Measurements from ENCODE around the gene ZNF37A.
"Not testable (repeated sequence)": the region's sequence is repeated elsewhere in the genome, so short reads cannot be mapped to it uniquely, and the experiment has no call there.

ZNF37A gene

DNA sequence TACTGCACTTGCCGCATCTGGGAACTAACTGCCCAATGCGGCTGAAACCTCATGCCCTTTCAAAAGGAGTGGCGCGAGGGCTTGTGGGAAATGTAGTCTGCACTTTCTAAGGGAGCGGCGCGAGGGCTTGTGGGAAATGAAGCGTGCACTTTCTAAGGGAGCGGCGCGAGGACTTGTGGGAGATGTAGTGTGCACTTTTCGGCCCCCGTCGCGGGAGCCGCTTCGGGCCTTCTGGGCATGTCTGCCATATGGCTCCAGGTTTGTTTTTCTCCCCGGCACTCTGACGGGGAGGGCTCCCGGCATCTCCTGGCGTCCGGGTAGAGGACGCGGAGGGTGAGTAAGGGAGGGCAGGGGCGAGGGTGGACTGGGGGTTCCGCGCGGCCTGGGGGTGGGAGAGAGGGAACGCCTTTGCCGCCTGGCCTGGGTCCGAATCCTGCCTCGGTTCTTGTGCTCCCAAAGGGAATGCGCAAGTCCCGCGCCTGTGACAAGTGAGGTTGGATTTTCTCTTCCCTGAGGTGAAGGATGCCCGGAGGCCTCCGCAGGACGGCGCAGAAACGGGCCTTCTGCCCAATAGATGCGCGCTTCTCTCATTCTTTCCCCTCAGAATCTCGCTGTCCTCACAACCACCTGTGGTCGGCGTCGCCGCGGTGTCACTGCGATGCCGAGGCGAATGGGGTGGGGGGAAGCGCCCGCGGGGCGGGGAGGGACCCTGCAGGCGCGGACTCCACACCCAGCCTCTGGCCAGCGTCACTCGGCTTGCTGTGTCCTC is at the start of gene ZNF37A:
Gene ZNF37A (plus strand): TSS at position 180 of the 769 bp plus-strand sequence. CDS start 2,281 bp downstream, outside the sequence.
- peak; percentile 65 to 72 (median 70) for DNase-seq (ENCODE audit: low read depth in 3 of 3, low spot score in 1 of 3)

GRCh38 chr10:38045129-38045528 is 49.0 kb upstream of the ZNF37A start:
- no peak for DNase-seq (ENCODE audit: low read depth in 3 of 3, low spot score in 1 of 3)

DNA sequence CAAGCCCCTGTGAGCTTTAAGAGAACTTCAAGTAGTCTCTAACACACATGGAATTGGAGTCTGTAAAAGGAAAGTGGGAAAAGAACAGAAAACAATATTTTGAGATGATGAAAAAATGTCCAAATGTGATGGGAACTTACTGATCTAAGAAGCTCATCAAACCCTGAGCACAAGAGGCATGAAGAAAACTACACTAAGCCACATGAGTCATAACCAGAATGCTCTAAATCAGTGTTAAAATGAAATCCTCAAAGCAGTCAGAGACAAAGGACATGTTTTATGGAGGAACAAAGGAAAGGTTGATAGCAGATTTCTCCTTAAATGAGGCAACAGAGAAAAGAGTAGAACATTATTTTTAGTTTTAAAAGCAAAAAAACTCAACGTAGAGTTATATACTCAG is 46.5 kb upstream of the ZNF37A start:
- DNase-seq (ENCODE audit: low read depth in 3 of 3, low spot score in 1 of 3), result no peak

DNA sequence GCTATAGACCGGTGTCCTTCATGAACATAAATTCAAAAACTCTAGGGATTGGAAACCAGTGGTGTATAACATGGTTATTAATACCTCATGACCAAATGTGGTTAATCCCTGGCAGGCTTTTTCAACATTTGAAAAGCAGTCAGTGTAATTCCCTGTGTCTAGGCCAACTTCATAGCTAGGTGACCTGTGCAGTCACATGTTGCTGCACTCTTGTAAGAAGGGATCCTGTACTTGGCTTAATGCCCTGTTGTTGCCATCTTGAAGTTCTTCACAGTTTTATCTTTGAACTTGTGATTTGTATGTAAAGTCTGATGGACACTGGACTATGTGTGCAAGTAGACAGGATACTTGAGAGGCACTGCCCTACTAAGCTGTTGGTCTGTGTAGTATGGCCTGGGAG is 43.9 kb upstream of the ZNF37A start:
- DNase-seq (ENCODE audit: low read depth in 3 of 3, low spot score in 1 of 3), result no peak

GRCh38 chr10:38054361-38054797 is 39.8 kb upstream of the ZNF37A start:
- DNase-seq (ENCODE audit: low read depth in 3 of 3, low spot score in 1 of 3), result no peak

GRCh38 chr10:38055274-38055894 is 38.8 kb upstream of the ZNF37A start:
- not testable (repeated sequence) for DNase-seq (ENCODE audit: low read depth in 3 of 3, low spot score in 1 of 3)

DNA sequence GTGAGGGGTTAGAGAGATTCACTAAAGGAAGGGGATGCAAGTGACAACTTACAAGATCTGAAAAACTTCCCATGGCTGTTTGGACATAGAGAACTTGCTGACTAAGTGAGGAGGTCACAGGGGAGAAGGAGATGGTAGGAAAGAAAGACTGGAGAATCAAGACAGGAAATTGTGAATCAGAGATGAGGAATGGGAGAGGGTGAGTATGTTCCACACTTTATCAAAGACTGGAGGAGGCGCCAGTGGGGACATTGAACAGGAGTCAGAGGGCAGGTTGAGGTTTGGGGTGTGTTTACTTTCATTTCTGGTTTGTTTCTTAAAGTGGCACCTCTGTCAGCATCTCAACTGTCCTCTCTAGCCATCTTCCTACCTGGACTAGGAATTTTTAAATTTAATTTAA is 24.5 kb upstream of the ZNF37A start:
- DNase-seq (ENCODE audit: low read depth in 3 of 3, low spot score in 1 of 3), result not testable (repeated sequence)

- DNase-seq (ENCODE audit: low read depth in 3 of 3, low spot score in 1 of 3), result no peak
These were observed 23.6 kb upstream of the ZNF37A start for GRCh38 chr10:38070501-38070900.

DNA sequence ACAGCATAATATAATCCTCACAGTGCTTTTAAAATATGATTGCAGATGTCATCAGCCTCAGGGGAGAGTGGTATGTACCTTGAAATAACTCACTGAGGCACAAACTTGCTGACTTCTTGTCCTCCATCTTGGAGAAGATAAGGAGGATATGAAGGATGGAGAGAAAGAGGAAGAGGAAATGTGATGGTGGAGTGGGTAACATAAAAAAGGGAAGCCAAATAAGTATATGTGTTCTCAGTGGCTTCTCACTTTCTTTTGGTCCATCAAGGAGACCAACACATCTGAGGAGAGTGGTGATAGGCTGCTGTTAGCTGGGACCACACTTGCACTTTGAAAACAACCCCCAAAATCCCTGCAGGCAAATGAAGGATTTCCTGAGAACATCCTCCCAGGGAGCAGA is 21.6 kb upstream of the ZNF37A start:
- no peak for DNase-seq (ENCODE audit: low read depth in 3 of 3, low spot score in 1 of 3)

GRCh38 chr10:38076687-38077086 is 17.4 kb upstream of the ZNF37A start:
- DNase-seq (ENCODE audit: low read depth in 3 of 3, low spot score in 1 of 3), result no peak

- DNase-seq (ENCODE audit: low read depth in 3 of 3, low spot score in 1 of 3), result not testable (repeated sequence)
These were observed 819 bp upstream of the ZNF37A start for GRCh38 chr10:38093318-38093717.

GRCh38 chr10:38093816-38094157 is 350 bp upstream of the ZNF37A start:
- no peak for DNase-seq (ENCODE audit: low read depth in 3 of 3, low spot score in 1 of 3)

DNA sequence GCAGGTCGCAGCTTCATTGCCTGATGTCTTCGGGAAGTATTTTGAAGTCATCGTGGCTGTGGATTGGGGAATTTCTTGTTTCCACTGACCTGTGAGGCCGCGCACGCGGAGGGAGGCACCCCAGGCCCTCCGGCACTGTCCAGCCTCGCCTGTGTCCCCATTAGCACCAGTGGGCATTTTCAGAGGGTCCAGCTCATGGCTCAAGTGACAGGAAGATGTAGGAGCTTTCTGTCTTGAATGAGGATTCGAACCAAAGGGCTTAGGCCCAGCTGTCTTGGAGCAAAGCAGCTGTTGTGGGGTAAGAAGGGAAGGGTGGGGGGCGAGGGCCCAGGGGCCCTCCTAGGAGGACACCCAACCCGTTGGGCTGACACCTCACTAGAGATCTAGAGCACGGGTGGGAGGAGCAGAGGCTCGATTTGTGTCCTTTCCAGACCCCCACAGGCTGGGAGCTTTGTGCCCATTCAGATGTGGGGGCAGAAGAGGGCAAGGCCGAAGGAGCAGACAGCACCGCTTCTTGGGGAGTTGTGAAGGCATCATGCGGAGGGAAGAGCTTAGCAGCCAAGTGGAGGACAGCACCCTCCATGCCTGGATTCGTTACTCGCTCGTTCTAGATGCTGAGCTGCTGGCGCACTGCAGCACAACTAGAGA is 914 bp downstream of the ZNF37A start:
- DNase-seq (ENCODE audit: low read depth in 3 of 3, low spot score in 1 of 3), result no peak

- no peak for DNase-seq (ENCODE audit: low read depth in 3 of 3, low spot score in 1 of 3)
These were observed 8.7 kb downstream of the ZNF37A start for GRCh38 chr10:38102880-38103279.

- DNase-seq (ENCODE audit: low read depth in 3 of 3, low spot score in 1 of 3), result no peak
These were observed 9.6 kb downstream of the ZNF37A start for GRCh38 chr10:38103756-38104155.

- DNase-seq (ENCODE audit: low read depth in 3 of 3, low spot score in 1 of 3), result no peak
These were observed 18.0 kb downstream of the ZNF37A start for GRCh38 chr10:38112159-38112558.

DNA sequence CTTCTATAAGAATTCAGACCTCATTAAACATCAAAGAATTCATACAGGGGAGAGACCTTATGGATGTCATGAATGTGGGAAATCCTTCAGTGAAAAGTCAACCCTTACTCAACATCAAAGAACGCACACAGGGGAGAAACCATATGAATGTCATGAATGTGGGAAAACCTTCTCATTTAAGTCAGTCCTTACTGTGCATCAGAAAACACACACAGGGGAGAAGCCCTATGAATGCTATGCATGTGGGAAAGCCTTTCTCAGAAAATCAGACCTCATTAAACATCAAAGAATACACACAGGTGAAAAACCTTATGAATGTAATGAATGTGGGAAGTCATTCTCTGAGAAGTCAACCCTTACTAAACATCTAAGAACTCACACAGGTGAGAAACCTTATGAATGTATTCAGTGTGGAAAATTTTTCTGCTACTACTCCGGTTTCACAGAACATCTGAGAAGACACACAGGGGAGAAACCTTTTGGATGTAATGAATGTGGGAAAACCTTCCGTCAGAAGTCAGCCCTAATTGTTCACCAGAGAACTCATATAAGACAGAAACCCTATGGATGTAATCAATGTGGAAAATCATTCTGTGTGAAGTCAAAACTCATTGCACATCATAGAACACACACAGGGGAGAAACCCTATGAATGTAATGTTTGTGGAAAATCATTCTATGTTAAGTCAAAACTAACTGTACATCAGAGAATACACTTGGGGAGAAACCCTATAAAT is 24.1 kb downstream of the ZNF37A start:
- no peak for DNase-seq (ENCODE audit: low read depth in 3 of 3, low spot score in 1 of 3)

DNA sequence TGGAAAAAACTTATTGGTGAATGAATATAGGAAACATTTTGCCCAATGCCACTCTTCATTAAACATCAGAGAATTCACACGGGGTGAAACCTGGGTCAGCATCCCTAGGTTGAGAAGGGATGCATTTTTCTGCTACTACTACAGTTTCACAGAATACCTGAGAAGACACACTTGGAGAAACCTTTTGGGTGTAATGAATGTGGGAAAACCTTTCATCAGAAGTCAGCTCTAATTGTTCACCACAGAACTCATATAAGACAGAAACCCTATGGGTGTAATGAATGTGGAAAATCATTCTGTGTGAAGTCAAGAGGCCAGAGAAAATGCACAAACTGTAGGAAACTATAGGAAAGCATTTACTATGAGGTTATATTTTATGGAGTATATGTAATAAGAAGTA is 24.9 kb downstream of the ZNF37A start:
- no peak for DNase-seq (ENCODE audit: low read depth in 3 of 3, low spot score in 1 of 3)

GRCh38 chr10:38127812-38128211 is 33.7 kb downstream of the ZNF37A start:
- no peak for DNase-seq (ENCODE audit: low read depth in 3 of 3, low spot score in 1 of 3)

GRCh38 chr10:38143587-38143986 is 49.5 kb downstream of the ZNF37A start:
- no peak for DNase-seq (ENCODE audit: low read depth in 3 of 3, low spot score in 1 of 3)

DNA sequence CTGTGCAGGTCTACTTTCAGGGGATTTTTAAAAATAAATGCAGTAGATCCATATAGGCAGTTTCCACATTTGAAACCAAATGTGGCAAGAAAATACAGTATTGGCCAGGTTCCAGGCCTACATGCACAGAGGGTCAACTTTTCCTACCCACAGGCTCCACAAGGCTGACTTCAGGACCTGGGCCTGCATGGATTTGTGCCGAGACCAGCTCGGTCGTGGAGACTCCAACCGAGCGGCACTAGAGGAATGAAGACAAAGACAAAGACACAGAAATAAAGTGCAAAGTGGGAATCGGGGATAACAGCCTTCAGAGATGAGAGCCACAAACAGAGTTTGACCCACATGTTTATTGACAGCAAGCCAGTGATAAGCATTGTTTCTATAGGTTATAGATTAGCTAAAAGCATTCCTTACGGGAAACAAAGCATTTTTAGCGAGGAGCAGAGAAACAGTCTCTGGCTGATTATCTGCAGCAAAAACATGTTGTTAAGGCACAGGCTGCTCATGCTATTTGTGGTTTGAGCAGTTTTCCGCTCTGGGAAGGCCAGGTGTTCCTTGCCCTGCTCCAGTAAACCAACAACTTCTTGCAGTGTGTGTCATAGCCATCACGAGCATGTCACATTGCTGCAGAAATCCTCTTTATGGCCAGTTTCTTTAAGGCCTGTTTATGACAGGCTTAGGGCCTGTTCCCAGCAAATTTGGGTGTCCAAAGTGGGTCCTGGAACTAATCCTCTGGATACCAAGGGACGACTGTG is 52.6 kb downstream of the ZNF37A start:
- DNase-seq (ENCODE audit: low read depth in 3 of 3, low spot score in 1 of 3), result no peak

All from stimulated activated CD4-positive, alpha-beta T cell treated with anti-CD3 and anti-CD28 coated beads, TNF-alpha, amount 100 ng/mL, for 1 hour (primary cell).